T-helper 9 cell (primary cell): ENCODE data around the gene MORF4L2.

ENCODE experiments used
- DNase-seq: peaks from one replicate; pipeline ENCODE4 v3.0.0-alpha.2; 2020

Gene MORF4L2

DNA sequence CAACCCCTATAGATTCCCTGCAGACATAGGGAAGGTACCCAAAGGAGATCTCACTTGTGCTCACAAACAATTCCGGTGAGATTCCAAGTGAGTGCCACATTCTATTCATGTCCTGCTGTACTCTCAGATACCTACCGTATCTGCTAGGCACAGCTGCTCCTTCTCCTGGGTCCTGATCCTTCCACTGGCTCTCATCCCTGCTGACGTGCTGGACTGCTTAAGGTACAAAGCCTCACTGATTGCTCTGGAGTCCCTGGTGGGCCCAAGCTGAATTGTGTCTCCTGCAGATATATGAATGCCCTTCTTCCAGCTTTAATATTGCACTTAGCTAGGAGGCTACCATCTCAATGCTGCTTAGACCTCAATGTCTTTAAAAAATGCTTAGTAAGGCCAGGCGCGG, 55.4 kb downstream of the MORF4L2 start:
- no peak for DNase-seq

DNA sequence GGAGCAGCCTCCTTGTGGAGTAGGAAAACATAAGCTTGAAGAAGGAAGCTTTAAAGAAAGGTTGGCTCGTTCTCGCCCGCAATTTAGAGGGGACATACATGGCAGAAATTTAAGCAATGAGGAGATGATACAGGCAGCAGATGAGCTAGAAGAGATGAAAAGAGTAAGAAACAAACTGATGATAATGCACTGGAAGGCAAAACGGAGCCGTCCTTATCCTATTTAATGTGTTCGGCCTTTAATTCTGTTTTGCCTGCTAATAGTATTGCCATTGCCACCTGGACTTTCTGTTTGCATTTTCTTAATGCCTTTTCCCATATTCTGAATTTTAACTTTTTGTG, 56.4 kb downstream of the MORF4L2 start:
- DNase-seq = no peak

DNA sequence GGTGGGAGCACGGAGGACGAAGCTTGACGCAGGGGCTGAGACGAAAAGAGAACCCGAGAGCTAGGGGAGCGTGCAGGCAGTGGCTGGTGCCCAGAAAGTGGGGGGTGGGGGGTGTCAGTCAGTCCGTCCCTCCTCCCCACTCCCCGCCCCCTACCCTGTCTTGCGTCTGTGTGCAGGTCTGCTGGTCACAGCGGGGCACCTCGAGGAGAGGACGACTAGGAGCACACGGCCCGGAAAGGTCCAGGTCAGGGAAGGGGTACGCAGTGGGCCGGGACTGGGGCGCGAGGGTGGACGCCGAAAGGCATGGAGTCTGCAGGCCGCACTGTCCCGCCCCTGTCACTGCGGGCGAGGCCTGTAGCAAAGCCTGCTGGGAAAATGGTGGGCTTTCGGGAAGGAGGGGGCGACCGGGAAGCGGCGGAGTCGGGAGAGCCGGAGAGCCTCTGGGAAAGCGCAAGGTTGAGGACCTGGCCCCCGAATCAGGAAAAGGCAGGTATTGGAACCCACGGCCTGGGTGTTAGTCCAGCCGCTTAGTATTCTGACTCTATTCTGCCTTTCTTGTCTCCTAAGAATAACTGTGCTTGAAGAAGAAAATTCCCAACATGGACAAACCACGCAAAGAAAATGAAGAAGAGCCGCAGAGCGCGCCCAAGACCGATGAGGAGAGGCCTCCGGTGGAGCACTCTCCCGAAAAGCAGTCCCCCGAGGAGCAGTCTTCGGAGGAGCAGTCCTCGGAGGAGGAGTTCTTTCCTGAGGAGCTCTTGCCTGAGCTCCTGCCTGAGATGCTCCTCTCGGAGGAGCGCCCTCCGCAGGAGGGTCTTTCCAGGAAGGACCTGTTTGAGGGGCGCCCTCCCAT, 57.0 kb downstream of the MORF4L2 start:
- no peak for DNase-seq

DNA sequence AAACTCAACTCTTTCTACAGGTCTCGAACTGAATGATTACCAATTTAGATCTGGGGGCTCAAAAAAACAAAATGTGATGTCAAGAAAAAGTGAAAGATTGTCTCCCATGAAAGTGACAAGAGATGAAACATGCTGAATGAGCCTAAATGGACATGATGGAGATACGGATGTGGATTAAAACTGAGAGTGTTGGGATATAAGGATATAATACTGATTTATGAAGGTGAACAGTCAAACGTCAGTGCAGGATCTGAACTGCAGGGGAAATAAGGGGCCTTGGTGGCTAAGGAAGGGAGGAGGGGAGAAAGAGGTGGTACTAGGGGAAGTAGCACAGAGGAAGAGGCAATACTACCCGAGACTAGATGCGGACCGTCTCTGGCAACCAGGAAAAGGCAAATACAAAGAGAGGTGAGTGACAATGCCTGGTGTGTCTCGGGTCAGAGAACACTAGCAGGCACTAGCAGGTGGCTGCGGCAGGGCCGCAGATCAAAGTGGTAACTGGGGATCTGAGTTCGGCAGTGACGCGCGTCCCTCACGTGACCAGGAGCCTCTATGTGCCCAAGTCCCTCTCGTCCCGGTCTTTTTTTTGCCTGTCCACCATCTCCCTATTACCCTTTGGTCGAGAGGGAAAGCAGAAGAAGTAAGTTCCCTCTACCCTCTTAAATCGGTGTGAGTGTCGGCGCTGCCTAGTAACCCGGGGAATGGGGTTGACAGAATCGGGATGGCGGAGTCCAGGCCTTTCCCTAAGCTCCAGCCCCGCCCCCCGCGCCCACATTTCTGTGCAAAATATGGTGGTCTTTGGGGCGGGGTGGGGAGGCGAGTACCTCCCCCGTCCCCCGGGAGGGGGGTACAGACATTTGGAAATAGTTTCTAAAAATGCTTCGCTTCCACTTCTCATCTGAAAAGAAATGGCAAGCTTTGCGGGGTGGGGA, 57.8 kb downstream of the MORF4L2 start, which contains the start of gene TCEAL1:
TCEAL1 (plus strand) TSS at position 590 of the 932 bp plus-strand sequence. CDS start 942 bp downstream, outside the sequence.
- DNase-seq = peak; percentile 20

DNA sequence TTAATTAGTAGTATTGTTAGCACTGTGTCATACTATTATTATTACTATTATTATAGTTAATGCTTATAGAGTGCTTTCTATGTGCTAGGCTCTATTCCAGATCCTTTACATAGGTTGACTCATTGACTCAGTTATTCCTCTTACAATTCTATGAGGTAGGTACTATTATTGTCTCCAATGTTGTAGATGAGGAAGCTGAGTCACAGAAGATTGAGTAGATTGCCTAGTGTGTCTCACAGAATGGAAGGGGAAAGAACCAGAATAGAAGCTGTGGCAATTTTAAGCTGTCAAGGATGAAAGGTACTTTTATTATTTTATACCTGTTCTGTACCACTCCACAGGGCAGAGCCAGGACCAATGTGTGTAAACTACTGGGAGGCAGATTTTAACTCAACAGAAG, 59.6 kb downstream of the MORF4L2 start:
- DNase-seq = no peak
